Measurements from ENCODE around the gene RBM6. TPM values are rescaled to one million over a fixed set of nuclear protein-coding genes. Genes with fewer than 3 reads are reported as not detected.

The RBM6 gene
- total and polyA plus RNA-seq, 2 of the 4 experiments (the other 2 are of a cell fraction) = 38.5 to 64.6 TPM

DNA sequence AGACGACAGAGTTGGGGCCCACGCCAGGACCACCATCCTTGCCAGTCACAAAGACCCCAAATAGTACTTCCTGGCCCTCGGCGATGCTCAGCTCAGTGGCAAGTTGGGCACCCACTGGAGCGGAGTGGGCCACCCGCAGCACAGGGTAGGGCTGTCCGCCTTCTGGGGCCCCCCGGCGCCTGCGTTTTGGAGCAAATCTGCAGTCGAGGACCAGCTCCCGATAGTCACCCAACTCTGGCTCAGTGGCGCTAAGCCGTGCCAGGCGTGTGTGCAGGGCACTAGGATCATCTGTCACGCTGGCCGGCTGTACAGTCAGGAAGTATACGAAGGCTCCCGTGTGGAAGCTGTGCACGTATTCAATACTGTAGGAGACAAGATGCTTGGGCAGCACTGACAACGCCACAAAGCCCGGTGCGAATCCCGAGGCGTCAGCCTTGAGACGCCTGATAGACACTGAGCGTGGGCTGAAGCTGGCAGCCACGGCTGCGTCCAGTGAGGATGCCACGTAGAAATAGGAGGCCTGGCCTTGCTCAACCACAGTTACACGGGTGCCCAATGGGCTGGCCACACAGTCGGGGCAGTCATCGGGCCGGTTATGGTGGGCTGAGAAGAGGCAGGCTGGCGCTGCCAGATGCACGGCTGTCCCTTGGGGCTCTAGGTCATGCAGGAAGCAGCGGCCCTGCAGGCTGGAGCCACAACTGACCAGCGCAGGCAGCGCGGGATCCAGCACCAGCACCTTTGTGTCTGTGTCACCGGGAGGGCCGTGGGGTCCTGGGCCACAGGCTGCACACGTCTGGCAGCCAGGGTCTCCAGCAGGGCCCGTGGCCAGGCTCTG, 37.2 kb upstream of the RBM6 start:
- H3K27me3 ChIP-seq (ENCODE audit: control insufficient read depth, insufficient read depth, low read length) = no peaks in the 10 kb centered on the region
- ATAC-seq (ENCODE audit: low read depth) (no peak), DNase-seq (no peak)
- H3K56ac ChIP-seq (ENCODE audit: extremely low read depth, insufficient read depth, low read length) = no peak overlapping the region
- H2BK120ac ChIP-seq (ENCODE audit: low read depth, low read length) = no peak overlapping the region
- peaks cover 14% of the 10 kb centered on the region for H3K4me1 ChIP-seq (ENCODE audit: control insufficient read depth, insufficient read depth, low read length)
- no peak overlapping the region for H4K5ac ChIP-seq (ENCODE audit: low read depth, low read length)
- H4K8ac ChIP-seq (ENCODE audit: low read depth in 2 of 2, low read length in 2 of 2) = no peak overlapping the region
- H3K9ac ChIP-seq (ENCODE audit: low read depth, low read length) = no peak overlapping the region
- H2BK15ac ChIP-seq (ENCODE audit: low read depth, low read length) = no peak overlapping the region
- dilution Hi-C loops (cut with HindIII; ENCODE audit: low sequenced_read_pairs, unreplicated experiment) = no loop called here
- no peaks in the 10 kb centered on the region for H4K20me1 ChIP-seq (ENCODE audit: insufficient read depth, low read length)
- H3K4me3 ChIP-seq (ENCODE audit: insufficient read depth, low read depth, low read length) = no peak overlapping the region
- H2BK5ac ChIP-seq (ENCODE audit: low read depth, low read length, poor library complexity, severe bottlenecking) = no peak overlapping the region
- no peak for TF ChIP-seq SMC3 (IDR thresholded peaks at IDR 0.05; ENCODE audit: low read depth, low read length)
- TF ChIP-seq, protein P1, sequence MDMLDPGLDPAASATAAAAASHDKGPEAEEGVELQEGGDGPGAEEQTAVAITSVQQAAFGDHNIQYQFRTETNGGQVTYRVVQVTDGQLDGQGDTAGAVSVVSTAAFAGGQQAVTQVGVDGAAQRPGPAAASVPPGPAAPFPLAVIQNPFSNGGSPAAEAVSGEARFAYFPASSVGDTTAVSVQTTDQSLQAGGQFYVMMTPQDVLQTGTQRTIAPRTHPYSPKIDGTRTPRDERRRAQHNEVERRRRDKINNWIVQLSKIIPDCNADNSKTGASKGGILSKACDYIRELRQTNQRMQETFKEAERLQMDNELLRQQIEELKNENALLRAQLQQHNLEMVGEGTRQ (IDR thresholded peaks at IDR 0.05; ENCODE audit: low read depth, low read length) = no peak
- TF ChIP-seq MAZ (IDR thresholded peaks at IDR 0.05; ENCODE audit: borderline replicate concordance, low read depth, low read length) = no peak
- TF ChIP-seq ELK1 (IDR thresholded peaks at IDR 0.05; ENCODE audit: borderline replicate concordance, low read depth, low read length) = no peak
- TF ChIP-seq CHD1 (IDR thresholded peaks at IDR 0.05; ENCODE audit: low read depth, low read length) = no peak
- TF ChIP-seq RAD21 (IDR thresholded peaks at IDR 0.05; ENCODE audit: low read length) = no peak
- H3K23ac ChIP-seq (ENCODE audit: low read depth, low read length) = no peak overlapping the region
- H2AFZ ChIP-seq (replicated peaks; ENCODE audit: low read length, poor library complexity) = no peak overlapping the region
- H3K4ac ChIP-seq (ENCODE audit: low read depth, low read length) = no peak overlapping the region
- H4K91ac ChIP-seq (ENCODE audit: insufficient read depth, low read depth, low read length) = no peak overlapping the region
- H3K4me2 ChIP-seq (ENCODE audit: low read depth, low read length) = no peak overlapping the region
- H2AK9ac ChIP-seq (replicated peaks; ENCODE audit: low read depth, low read length, poor library complexity) = no peak overlapping the region
- no peaks in the 10 kb centered on the region for H3K9me3 ChIP-seq (ENCODE audit: control insufficient read depth, insufficient read depth, low read length)
- POLR2A ChIA-PET (ENCODE audit: unreplicated experiment) = no interaction called here
- H3K27ac ChIP-seq (ENCODE audit: insufficient read depth, low read length) = no peak overlapping the region
- intact Hi-C loops (cut with micrococcal nuclease) = no loop called here
- CTCF ChIA-PET = interaction anchor here (1.5 kb wide), 1 partner anchor 64 kb away, joined by 3 read pairs; no protein-coding TSS in a partner anchor
- H3K14ac ChIP-seq (replicated peaks; ENCODE audit: low read depth, low read length) = no peak overlapping the region
- H3K9me1 ChIP-seq (ENCODE audit: insufficient read depth, low read length) = peaks cover 2% of the 10 kb centered on the region; the same call in 1 of the 2 replicates
- in situ Hi-C loops (cut with MboI; ENCODE audit: low sequenced_read_pairs) = no loop called here
- no peaks in the 10 kb centered on the region for H3K79me1 ChIP-seq (ENCODE audit: low read depth in 1 of 2, low read length in 2 of 2)
- H2AK5ac ChIP-seq (ENCODE audit: low read depth, low read length) = no peak overlapping the region
- no peaks in the 10 kb centered on the region for H3K36me3 ChIP-seq (ENCODE audit: control insufficient read depth, insufficient read depth, low read length)
- BruUV-seq (replicated peaks) = no TSS peak
- H3K18ac ChIP-seq (ENCODE audit: low read depth, low read length) = no peak overlapping the region
- 92% methylated on average over 34 of the region's 44 CpGs; no CpG with 5 or more reads in 1 of the 2 experiments for WGBS, 2 experiments (ENCODE audit: extremely low coverage in 2 of 2, insufficient read length in 1 of 2)
- H2BK20ac ChIP-seq (ENCODE audit: low read depth, low read length) = no peak overlapping the region
